DND-41 (cell line): ENCODE measurements around the gene VWA1.
"Not testable (repeated sequence)": the region's sequence is repeated elsewhere in the genome, so short reads cannot be mapped to it uniquely, and the experiment has no call there.

Experiments used
- ATAC-seq: fragments of 200-7000 bp; cut with Tn5 transposase; 3 replicates; pipeline ENCODE4 v1.9.1; 2021; ENCODE audit warnings: low read depth; ENCODE audit not compliant: insufficient read depth
- DNase-seq: peaks from one replicate; pipeline ENCODE4 v3.0.0-alpha.2; 2020
- H2AFZ ChIP-seq: 2 replicates; pipeline ENCODE4 v1.6.0; 2012; ENCODE audit warnings: low read depth, low read length
- H3K27ac ChIP-seq: 2 replicates; pipeline ENCODE4 v1.5.1; 2012; ENCODE audit warnings: low read length, inconsistent platforms
- H3K27me3 ChIP-seq: fragments of 200-600 bp; sonication (generic); 2 replicates; pipeline ENCODE4 v1.6.0; 2012; ENCODE audit warnings: low read length, mild to moderate bottlenecking, inconsistent platforms; ENCODE audit not compliant: insufficient read depth, poor library complexity
- H3K36me3 ChIP-seq: 2 replicates; pipeline ENCODE4 v1.5.1; 2012; ENCODE audit warnings: low read length, inconsistent platforms; ENCODE audit not compliant: insufficient read depth
- H3K4me1 ChIP-seq: 2 replicates; pipeline ENCODE4 v1.5.1; 2012; ENCODE audit warnings: mild to moderate bottlenecking, low read length; ENCODE audit not compliant: insufficient read depth
- H3K4me2 ChIP-seq: 2 replicates; pipeline ENCODE4 v1.6.0; 2012; ENCODE audit warnings: mild to moderate bottlenecking, moderate library complexity, low read length, inconsistent platforms; ENCODE audit not compliant: insufficient read depth
- H3K4me3 ChIP-seq, 2 experiments: fragments of 200-600 bp in 1 of 2; shearing (Covaris generic) in 1 of 2; 2 replicates each; pipeline ENCODE4 v1.5.1; 2012 to 2016; ENCODE audit warnings: inconsistent platforms in 2 of 2, low read length in 2 of 2, mild to moderate bottlenecking in 2 of 2, low read depth in 1 of 2, moderate library complexity in 1 of 2
- H3K79me2 ChIP-seq: 2 replicates; pipeline ENCODE4 v1.6.0; 2012; ENCODE audit warnings: low read length, inconsistent platforms; ENCODE audit not compliant: insufficient read depth
- H3K9ac ChIP-seq: 2 replicates; pipeline ENCODE4 v1.6.0; 2012; ENCODE audit warnings: low read depth, mild to moderate bottlenecking, inconsistent platforms, low read length, moderate library complexity
- H3K9me3 ChIP-seq: 2 replicates; pipeline ENCODE4 v1.5.1; 2012; ENCODE audit warnings: low read length, moderate library complexity, mild to moderate bottlenecking, inconsistent platforms; ENCODE audit not compliant: insufficient read depth, severe bottlenecking
- H4K20me1 ChIP-seq: 2 replicates; pipeline ENCODE4 v1.6.0; 2012; ENCODE audit warnings: low read length; ENCODE audit not compliant: insufficient read depth
- CTCF ChIP-seq: IDR thresholded peaks from 2 replicates; pipeline ENCODE4 v1.5.1; 2012; ENCODE audit warnings: borderline replicate concordance, low read length, moderate library complexity, mild to moderate bottlenecking; ENCODE audit not compliant: poor library complexity, severe bottlenecking; ENCODE audit errors: extremely low read depth
- EZH2 ChIP-seq: IDR thresholded peaks from 3 replicates; pipeline ENCODE4 v1.6.1; 2012; ENCODE audit warnings: borderline replicate concordance, low read depth, mild to moderate bottlenecking, moderate library complexity, low read length, inconsistent platforms; ENCODE audit not compliant: severe bottlenecking

Gene VWA1

GRCh38 chr1:1427820-1428148, 7.7 kb upstream of the VWA1 start:
- H4K20me1 ChIP-seq, result no peaks in the 10 kb centered on the region
- TF ChIP-seq CTCF (no peak), EZH2 (no peak)
- H3K27ac ChIP-seq, result no peak overlapping the region
- no peak overlapping the region for H3K9ac ChIP-seq
- no peaks in the 10 kb centered on the region for H3K27me3 ChIP-seq
- no peaks in the 10 kb centered on the region for H3K79me2 ChIP-seq
- DNase-seq (no peak), ATAC-seq (no peak)
- no peak overlapping the region for H2AFZ ChIP-seq
- no peak overlapping the region for H3K4me3 ChIP-seq
- no peaks in the 10 kb centered on the region for H3K36me3 ChIP-seq
- H3K4me2 ChIP-seq, result no peak overlapping the region
- H3K9me3 ChIP-seq, result no peaks in the 10 kb centered on the region
- peaks cover 6% of the 10 kb centered on the region; the same call in 1 of the 2 replicates for H3K4me1 ChIP-seq

DNA sequence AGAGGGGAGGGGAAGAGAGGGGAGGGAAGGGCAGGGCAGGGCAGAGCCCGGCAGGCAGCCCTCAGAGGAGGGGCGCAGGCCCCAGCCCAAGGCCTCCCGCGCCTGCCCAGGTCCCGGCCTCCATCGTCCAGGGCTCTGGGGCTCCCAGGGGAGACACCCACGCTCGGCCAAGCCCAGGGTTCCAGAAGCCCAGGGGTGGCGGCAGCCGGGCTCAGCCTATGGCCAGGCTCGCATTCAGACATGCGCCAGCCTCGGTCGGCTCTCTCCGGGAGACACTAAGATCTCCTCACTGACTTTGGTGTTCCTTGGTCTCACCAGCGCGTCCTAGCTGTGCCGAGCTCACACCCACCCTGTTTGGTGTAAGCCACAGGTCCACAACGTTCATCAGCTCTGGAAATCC, 7.3 kb upstream of the VWA1 start:
- no peak for TF ChIP-seq EZH2
- TF ChIP-seq CTCF, result no peak
- Histone ChIP-seq H3K4me1 (peaks cover 6% of the 10 kb centered on the region; the same call in 1 of the 2 replicates), H3K4me3 (no peak overlapping the region), H2AFZ (no peak overlapping the region), H3K4me2 (no peak overlapping the region), H3K27ac (no peak overlapping the region), H3K9ac (no peak overlapping the region), H3K9me3 (no peaks in the 10 kb centered on the region), H3K36me3 (no peaks in the 10 kb centered on the region), H3K27me3 (no peaks in the 10 kb centered on the region), H4K20me1 (no peaks in the 10 kb centered on the region), H3K79me2 (no peaks in the 10 kb centered on the region)
- ATAC-seq (no peak), DNase-seq (no peak)

DNA sequence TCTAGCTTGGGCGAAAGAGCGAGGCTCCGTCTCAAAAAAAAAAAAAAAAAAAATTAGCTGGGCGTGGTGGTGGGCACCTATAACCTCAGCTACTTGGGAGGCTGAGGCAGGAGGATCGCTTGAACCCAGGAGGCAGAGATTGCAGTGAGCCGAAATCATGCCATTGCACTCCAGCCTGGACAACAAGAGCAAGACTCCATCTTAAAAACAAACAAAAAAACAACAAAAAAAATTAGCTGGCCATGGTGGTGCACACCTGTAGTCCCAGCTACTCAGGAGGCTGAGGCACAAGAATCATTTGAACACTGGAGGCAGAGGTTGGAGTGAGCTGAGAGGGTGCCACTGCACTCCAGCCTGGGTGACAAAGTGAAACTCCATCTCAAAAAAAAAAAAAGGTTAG, 6.5 kb upstream of the VWA1 start:
- H4K20me1 ChIP-seq, H3K27me3 ChIP-seq, DNase-seq, H3K4me2 ChIP-seq, H3K9ac ChIP-seq, H3K36me3 ChIP-seq, ATAC-seq, H3K27ac ChIP-seq, H2AFZ ChIP-seq, H3K9me3 ChIP-seq, H3K79me2 ChIP-seq, H3K4me1 ChIP-seq, H3K4me3 ChIP-seq: not testable (repeated sequence)

- no peak overlapping the region for H3K4me3 ChIP-seq
- H4K20me1 ChIP-seq, result no peaks in the 10 kb centered on the region
- H3K27me3 ChIP-seq, result no peaks in the 10 kb centered on the region
- H3K4me1 ChIP-seq, result peaks cover 6% of the 10 kb centered on the region; the same call in 1 of the 2 replicates
- H3K27ac ChIP-seq, result no peak overlapping the region
- H3K4me2 ChIP-seq, result no peak overlapping the region
- no peak overlapping the region for H2AFZ ChIP-seq
- no peaks in the 10 kb centered on the region for H3K9me3 ChIP-seq
- no peaks in the 10 kb centered on the region for H3K79me2 ChIP-seq
- DNase-seq (no peak), ATAC-seq (no peak)
- TF ChIP-seq CTCF, result no peak
- no peak for TF ChIP-seq EZH2
- no peak overlapping the region for H3K9ac ChIP-seq
- H3K36me3 ChIP-seq, result no peaks in the 10 kb centered on the region
These were observed 5.8 kb upstream of the VWA1 start for GRCh38 chr1:1429671-1430073.
